Neural cell (in vitro differentiated cells): ENCODE results near the gene SECTM1.

Experiments
- POLR2AphosphoS5 ChIP-seq: IDR thresholded peaks from 2 replicates; pipeline ENCODE4 v1.6.1; 2012
- TF ChIP-seq, protein P1 (sequence below): IDR thresholded peaks from 2 replicates; pipeline ENCODE4 v1.6.1; 2012; ENCODE audit warnings: borderline replicate concordance

DNA sequence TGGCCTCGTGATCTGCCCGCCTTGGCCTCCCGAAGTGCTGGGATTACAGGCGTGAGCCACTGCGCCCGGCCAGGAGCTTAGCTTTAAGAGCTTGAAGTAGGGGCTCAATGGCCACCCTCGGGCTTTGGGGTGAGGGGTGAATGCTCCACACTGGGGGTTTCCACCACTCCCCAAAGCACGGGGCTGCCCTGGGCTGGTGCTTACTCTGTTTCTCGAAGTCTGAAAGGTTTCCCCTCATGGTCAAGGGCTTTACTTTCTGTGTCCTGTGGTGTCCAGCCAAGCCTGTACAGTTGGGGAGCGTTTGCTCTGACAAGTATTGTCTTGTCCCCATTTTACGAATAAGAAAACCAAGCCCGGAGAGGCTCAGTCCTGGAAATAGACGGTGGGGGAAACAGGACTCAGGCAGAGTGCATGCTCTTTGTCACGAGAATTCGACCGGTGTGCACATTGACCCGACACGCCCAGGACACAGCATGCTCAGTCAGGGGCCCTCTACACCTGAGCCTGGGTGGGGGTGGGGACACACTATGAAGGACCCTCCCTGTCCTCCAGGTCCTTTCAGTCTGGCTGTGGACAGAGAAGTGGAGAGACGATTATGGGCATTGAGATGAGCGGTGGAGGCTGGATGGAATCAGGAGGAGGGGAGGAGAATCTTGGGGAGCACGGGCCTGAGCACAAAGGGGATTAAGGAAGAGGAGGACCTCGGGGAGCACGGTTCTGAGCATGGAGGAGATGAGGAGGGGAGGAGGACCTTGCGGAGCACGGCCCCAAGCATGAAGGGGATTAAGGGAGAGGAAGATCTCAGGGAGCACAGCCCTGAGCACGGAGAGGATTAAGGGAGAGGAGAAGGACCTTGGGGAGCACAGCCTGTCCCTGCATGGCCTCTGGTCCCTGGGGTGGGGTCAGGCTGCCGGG lies 23.7 kb downstream of the SECTM1 start:
- TF ChIP-seq POLR2AphosphoS5, result no peak
- TF ChIP-seq, protein P1, sequence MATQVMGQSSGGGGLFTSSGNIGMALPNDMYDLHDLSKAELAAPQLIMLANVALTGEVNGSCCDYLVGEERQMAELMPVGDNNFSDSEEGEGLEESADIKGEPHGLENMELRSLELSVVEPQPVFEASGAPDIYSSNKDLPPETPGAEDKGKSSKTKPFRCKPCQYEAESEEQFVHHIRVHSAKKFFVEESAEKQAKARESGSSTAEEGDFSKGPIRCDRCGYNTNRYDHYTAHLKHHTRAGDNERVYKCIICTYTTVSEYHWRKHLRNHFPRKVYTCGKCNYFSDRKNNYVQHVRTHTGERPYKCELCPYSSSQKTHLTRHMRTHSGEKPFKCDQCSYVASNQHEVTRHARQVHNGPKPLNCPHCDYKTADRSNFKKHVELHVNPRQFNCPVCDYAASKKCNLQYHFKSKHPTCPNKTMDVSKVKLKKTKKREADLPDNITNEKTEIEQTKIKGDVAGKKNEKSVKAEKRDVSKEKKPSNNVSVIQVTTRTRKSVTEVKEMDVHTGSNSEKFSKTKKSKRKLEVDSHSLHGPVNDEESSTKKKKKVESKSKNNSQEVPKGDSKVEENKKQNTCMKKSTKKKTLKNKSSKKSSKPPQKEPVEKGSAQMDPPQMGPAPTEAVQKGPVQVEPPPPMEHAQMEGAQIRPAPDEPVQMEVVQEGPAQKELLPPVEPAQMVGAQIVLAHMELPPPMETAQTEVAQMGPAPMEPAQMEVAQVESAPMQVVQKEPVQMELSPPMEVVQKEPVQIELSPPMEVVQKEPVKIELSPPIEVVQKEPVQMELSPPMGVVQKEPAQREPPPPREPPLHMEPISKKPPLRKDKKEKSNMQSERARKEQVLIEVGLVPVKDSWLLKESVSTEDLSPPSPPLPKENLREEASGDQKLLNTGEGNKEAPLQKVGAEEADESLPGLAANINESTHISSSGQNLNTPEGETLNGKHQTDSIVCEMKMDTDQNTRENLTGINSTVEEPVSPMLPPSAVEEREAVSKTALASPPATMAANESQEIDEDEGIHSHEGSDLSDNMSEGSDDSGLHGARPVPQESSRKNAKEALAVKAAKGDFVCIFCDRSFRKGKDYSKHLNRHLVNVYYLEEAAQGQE, result no peak
